HG03439 (cell line): ENCODE measurements around the gene NMD3.
"Not testable (repeated sequence)": the region's sequence is repeated elsewhere in the genome, so short reads cannot be mapped to it uniquely, and the experiment has no call there.

Source experiments
- ATAC-seq: cut with Tn5 transposase; IDR thresholded peaks from one replicate; pipeline ENCODE4 v1.9.1; 2021; ENCODE audit warnings: mild to moderate bottlenecking, moderate library complexity; ENCODE audit not compliant: unreplicated experiment

The NMD3 gene

DNA sequence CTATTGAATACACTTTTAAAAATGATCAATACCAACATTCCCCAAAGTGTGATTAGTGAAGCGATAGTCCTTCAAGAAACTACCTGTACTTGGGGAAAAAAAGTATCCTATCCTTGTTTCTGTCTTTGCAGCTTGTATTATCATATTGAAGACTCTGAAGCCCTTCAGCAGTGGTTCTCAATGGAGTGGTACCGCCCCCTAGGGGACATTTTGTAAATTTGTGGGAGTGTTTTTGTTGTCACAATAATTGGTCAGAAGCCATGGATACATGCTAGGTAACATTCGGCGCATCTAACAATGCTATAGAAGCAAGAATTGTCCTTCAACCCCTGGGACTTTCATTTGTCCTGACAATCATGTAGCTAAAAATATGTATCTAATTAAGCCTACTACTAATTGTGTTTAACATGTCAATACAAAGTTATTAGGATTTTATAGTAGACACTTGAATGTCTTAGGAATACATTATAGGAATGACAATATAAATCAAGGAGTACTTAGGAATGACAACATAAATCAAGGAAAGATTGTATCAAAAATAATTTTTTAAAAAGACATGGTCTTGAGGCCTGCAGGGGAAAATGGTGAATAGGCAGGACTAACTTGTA, 53.7 kb downstream of the NMD3 start:
- ATAC-seq = peak; percentile 81

GRCh38 chr3:161275919-161276318, 54.8 kb downstream of the NMD3 start:
- ATAC-seq = no peak

DNA sequence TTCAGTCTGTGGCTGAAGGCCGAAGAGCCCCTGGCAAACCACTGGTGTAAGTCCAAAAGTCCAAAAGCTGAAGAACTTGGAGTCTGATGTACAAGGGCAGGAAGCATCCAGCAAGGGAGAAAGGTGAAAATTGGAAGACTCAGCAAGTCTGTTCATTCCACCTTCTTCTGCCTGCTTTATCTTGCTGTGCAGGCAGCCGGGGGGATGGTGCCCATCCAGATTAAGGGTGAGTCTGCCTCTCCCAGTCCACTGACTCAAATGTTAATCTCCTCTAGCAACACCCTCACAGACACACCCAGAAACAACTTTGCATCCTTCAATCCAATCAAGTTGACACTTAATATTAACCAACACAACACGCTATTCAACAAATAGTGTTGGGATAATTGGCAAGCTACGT, 61.3 kb downstream of the NMD3 start:
- ATAC-seq = not testable (repeated sequence)

DNA sequence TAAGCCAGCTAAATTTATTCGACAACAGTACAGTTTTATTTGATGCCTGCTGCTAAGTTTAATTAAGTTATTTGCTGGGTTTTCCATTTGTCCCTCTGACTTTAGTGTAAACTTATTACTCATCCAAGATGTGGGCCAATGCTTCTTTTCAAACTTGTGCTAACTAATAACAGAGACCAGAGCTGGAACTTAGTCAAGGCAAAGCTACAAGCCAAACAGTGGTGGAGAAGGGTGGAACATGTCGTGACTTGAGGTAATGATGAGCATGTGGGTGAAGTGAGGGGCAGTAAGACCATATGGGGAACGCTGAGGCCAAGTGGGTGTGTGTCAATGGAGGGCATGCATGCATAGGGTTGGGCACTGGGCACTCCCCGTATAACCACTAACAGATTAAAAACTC, 63.9 kb downstream of the NMD3 start:
- no peak for ATAC-seq

DNA sequence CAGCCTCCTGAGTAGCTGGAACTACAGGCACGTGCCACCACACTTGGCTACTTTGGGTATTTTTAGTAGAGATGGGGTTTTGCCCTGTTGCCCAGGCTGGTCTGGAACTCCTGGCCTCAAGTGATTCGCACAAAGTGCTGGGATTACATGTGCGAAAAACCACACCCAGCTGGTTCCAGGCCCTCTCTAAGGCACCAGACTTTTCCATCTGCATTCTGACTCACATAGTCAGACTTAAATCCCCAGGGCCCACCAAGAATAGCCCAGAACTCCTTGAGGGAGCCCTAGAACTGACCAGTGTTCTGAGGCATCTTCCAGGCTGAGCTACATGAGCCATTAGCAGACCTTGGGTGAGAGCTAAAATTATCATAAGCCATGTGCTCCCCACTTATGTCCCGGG, 68.1 kb downstream of the NMD3 start:
- no peak for ATAC-seq

GRCh38 chr3:161291191-161291901, 70.2 kb downstream of the NMD3 start:
- ATAC-seq = no peak

GRCh38 chr3:161293381-161293780, 72.3 kb downstream of the NMD3 start:
- ATAC-seq = no peak

DNA sequence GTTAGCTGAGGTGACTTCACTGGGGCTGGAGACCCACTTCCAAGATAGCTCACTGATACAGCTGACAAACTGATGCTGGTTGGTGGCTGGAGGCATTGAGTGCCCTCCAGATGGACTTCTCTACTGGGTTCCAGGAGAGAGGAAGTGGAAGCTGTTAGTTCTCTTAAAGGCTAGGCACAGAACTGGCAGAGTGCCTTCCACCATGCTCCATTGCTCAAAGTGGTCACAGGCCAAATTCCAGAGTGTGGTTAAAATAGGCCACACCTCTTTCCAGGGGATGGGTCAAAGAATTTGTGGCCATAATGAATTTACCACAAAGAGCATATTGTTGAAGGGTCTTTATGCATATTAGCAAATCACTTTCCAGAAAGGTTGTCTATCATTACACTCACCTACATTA, 74.2 kb downstream of the NMD3 start:
- no peak for ATAC-seq

- ATAC-seq = no peak
These were observed 75.7 kb downstream of the NMD3 start for GRCh38 chr3:161296814-161297213.
